G401.6 (cell line): ENCODE results near the gene TPSD1.
"Not testable (repeated sequence)": the region's sequence is repeated elsewhere in the genome, so short reads cannot be mapped to it uniquely, and the experiment has no call there.

Experiments used
- FAIRE-seq: peaks from 2 replicates; lab custom pipeline; 2012; peaks lifted over from hg19 to GRCh38; lab: Jason Lieb, UNC

The TPSD1 gene

GRCh38 chr16:1262846-1263221 is 7.0 kb downstream of the TPSD1 start:
- no peak for FAIRE-seq

GRCh38 chr16:1263591-1264344 is 7.9 kb downstream of the TPSD1 start:
- FAIRE-seq = no peak

- FAIRE-seq = no peak
Measured at GRCh38 chr16:1264345-1265089, 8.6 kb downstream of the TPSD1 start.

GRCh38 chr16:1265090-1265630 is 9.3 kb downstream of the TPSD1 start:
- FAIRE-seq = no peak

GRCh38 chr16:1265826-1266225 is 10.0 kb downstream of the TPSD1 start:
- FAIRE-seq = no peak

GRCh38 chr16:1269418-1269817 is 13.5 kb downstream of the TPSD1 start:
- FAIRE-seq = not testable (repeated sequence)

GRCh38 chr16:1271380-1271723 is 15.5 kb downstream of the TPSD1 start:
- FAIRE-seq = no peak

- not testable (repeated sequence) for FAIRE-seq
Measured at GRCh38 chr16:1271724-1272413, 16.0 kb downstream of the TPSD1 start.

- FAIRE-seq = no peak
Measured at GRCh38 chr16:1272453-1273198, 16.8 kb downstream of the TPSD1 start.

GRCh38 chr16:1273816-1274215 is 17.9 kb downstream of the TPSD1 start:
- no peak for FAIRE-seq

- no peak for FAIRE-seq
Measured at GRCh38 chr16:1274767-1275166, 18.9 kb downstream of the TPSD1 start.

GRCh38 chr16:1275791-1276579 is 20.1 kb downstream of the TPSD1 start:
- FAIRE-seq = no peak

GRCh38 chr16:1276580-1276878 is 20.7 kb downstream of the TPSD1 start:
- no peak for FAIRE-seq

GRCh38 chr16:1277151-1277598 is 21.3 kb downstream of the TPSD1 start:
- FAIRE-seq = no peak

- FAIRE-seq = no peak
Measured at GRCh38 chr16:1277617-1278282, 21.9 kb downstream of the TPSD1 start.

- FAIRE-seq = no peak
Measured at GRCh38 chr16:1278477-1278876, 22.6 kb downstream of the TPSD1 start.

GRCh38 chr16:1279081-1279944 is 23.4 kb downstream of the TPSD1 start:
- FAIRE-seq = no peak

- no peak for FAIRE-seq
Measured at GRCh38 chr16:1279945-1280589, 24.2 kb downstream of the TPSD1 start.

- FAIRE-seq = no peak
Measured at GRCh38 chr16:1280783-1281182, 24.9 kb downstream of the TPSD1 start.

- no peak for FAIRE-seq
Measured at GRCh38 chr16:1281517-1281916, 25.6 kb downstream of the TPSD1 start.
